ENCODE results near the gene NRBF2. TPM values are rescaled to one million over a fixed set of nuclear protein-coding genes. Genes with fewer than 3 reads are reported as not detected.

The NRBF2 gene
- total and polyA plus RNA-seq, 9 of the 15 experiments (the other 6 are each of a cell fraction or from before 2014, with no cell fraction given), result 20.8 to 52.1 (median 30.5) TPM

- TF ChIP-seq HNRNPK (IDR thresholded peaks at IDR 0.05; ENCODE audit: low read depth, low read length, poor library complexity, severe bottlenecking) (peak; percentile 37), RBM15 (IDR thresholded peaks at IDR 0.05; ENCODE audit: insufficient read depth, low read length) (no peak), EHMT2 (IDR thresholded peaks at IDR 0.05) (no peak), ZBTB11 (CRISPR knock-in tag; IDR thresholded peaks at IDR 0.05) (no peak), SMAD1 (IDR thresholded peaks at IDR 0.05; ENCODE audit: low read depth, low read length, partially characterized antibody) (peak; percentile 9), SRSF9 (IDR thresholded peaks at IDR 0.05; ENCODE audit: borderline replicate concordance, low read depth, low read length) (no peak), MTF1 (CRISPR knock-in tag; IDR thresholded peaks at IDR 0.05; ENCODE audit: borderline replicate concordance) (no peak), MLLT1 (IDR thresholded peaks at IDR 0.05) (no peak), SPI1 (IDR thresholded peaks at IDR 0.05; ENCODE audit: borderline replicate concordance, low read depth, low read length) (peak; percentile 69; the same call in 1 of the 2 replicates), KAT2B (IDR thresholded peaks at IDR 0.05; ENCODE audit: low read depth, low read length) (no peak), ZBTB7A (IDR thresholded peaks at IDR 0.05; ENCODE audit: borderline replicate concordance, control insufficient read depth, low read depth, low read length) (peak; percentile 18; the same call in 1 of the 2 replicates), POLR2G (IDR thresholded peaks at IDR 0.05; ENCODE audit: low read depth, low read length) (no peak), PHB2 (IDR thresholded peaks at IDR 0.05; ENCODE audit: low read depth) (no peak), TCF3 (CRISPR knock-in tag; IDR thresholded peaks at IDR 0.05) (no peak), ZNF324 (CRISPR knock-in tag; IDR thresholded peaks at IDR 0.05) (no peak), NCOA2 (IDR thresholded peaks at IDR 0.05; ENCODE audit: partially characterized antibody in 2 of 2) (no peak), ZBTB34 (CRISPR knock-in tag; IDR thresholded peaks at IDR 0.05) (no peak), ZFX (CRISPR knock-in tag; IDR thresholded peaks at IDR 0.05) (no peak)
Measured at GRCh38 chr10:63133821-63134557, 861 bp downstream of the NRBF2 start (continued).
